PC-3 (cell line): ENCODE data around the gene AFF2.

Experiments used
- EZH2 ChIP-seq: fragments of 300-600 bp; sonication (generic); IDR thresholded peaks from one replicate; pipeline ENCODE4 v1.6.1; 2017; ENCODE audit warnings: antibody characterized with exemption, mild to moderate bottlenecking, low read length; ENCODE audit not compliant: unreplicated experiment
- TF ChIP-seq, protein P1 (sequence below): fragments of 300-600 bp; sonication (generic); conservative IDR thresholded peaks from 2 replicates; pipeline ENCODE4 v1.5.1; 2017; ENCODE audit warnings: antibody characterized with exemption, low read depth, mild to moderate bottlenecking, low read length

DNA sequence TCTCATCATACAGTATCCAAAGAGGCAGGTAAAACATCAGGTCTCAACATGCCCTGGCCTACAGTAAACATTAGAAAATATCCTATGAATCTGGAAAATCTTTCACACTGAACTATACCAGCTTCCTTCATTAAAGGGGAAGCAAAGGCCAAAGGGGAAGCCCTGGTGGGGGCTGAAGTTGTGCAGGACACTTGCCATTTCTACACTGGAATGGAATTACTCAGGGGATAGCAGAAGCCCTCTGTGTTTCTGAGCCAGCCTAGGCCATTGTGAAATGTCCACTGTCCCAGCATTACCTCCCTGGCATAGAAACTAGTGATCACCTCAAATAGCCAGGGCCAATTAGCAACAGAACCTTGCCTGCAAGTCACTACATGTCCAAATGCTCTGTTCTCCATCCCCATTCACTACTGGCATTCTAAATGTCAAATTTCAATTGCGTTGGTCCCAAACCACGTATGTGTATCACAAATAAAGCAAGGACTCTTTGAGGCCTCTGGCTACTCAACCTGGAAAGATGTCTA, 429.9 kb downstream of the AFF2 start:
- no peak for TF ChIP-seq EZH2
- TF ChIP-seq, protein P1, sequence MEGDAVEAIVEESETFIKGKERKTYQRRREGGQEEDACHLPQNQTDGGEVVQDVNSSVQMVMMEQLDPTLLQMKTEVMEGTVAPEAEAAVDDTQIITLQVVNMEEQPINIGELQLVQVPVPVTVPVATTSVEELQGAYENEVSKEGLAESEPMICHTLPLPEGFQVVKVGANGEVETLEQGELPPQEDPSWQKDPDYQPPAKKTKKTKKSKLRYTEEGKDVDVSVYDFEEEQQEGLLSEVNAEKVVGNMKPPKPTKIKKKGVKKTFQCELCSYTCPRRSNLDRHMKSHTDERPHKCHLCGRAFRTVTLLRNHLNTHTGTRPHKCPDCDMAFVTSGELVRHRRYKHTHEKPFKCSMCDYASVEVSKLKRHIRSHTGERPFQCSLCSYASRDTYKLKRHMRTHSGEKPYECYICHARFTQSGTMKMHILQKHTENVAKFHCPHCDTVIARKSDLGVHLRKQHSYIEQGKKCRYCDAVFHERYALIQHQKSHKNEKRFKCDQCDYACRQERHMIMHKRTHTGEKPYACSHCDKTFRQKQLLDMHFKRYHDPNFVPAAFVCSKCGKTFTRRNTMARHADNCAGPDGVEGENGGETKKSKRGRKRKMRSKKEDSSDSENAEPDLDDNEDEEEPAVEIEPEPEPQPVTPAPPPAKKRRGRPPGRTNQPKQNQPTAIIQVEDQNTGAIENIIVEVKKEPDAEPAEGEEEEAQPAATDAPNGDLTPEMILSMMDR = no peak
